ENCODE results near the gene DMXL2.

Gene DMXL2

DNA sequence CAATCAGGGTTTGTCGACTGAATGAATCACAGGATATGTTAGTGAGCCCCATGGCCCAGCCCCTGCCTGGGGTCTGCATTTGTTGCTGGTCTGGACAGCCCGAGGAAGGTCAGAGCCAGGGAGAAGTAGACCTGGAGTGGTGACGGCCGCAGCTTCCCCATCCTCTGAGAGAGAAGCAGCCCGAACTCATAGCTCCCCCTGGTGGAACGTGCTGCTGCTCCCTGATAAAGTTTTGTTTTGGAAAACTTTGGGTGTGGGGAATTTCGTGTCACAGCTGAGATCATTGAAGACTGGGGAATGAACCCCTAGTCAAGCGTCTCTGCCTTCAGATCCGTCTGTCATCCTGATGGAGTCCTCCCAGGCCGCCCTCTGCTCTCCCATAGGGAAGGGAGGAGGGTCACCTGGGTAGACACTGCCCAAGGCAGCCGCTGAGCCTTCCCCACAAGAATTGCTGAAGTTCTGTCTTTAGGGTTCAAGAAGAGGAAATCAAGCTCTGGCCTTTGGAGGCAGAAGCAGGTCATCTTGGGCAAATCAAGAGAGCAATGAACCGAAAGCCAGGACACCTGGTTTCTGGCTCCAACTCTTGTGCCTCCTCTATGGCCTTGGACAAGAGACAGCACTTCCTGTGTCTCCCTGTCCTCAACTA is 220.6 kb downstream of the DMXL2 start:
- no peak for DNase-seq

DNA sequence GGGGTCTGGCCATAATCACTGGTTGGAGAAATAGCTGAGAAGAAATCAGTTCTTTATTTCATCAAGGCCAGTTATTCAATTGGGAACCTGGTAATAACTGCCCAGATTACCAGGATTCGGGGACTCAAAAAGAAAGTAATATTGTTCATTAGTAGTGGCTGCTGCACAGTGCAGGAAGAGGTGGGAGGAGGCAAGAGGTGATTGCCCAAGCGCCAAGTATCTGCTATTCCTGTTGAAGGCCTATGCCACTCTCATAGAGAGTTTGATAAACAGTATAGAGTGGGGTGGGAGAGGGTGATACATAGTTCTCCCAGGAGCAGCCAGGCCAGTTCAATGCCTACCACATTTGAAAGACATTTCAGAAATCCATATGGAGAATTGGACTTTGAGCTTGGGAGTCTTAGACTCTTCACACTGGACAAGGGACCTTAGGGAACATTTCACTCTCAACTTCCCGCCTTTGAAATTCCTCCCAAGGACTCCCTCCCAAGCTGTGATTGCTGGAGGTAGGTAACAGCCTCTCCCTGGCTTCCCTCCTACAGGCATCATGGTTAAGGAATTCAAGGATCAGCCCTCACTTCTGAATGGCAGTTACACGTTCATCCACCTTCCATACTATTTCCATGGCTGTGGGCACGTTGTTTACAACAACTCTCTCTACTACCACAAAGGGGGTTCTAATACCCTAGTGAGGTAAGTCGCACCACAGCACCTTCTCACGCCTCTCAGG is 221.4 kb downstream of the DMXL2 start:
- DNase-seq, result no peak

DNA sequence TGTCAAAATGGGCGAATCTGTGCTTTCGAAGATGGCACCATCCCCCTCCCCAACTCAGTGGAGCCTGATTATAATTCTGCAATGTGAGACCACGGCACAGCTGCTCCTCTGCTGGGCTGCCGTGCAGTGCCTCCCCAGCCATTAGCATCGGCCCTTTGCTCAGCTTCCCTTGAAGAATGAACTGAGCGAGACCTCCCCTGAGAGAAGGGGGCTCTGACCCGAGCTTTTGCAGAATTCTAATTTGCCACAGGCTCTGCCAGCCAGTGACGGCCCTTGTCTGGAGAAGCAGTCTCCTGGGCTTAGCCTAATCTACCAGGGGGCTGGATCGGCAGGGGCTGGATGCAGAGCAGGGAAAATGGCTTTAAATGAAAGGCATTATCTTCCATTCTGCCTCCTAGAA is 223.9 kb downstream of the DMXL2 start:
- no peak for DNase-seq
